Measurements from ENCODE around the gene MT1G.
A peak's percentile ranks its signal among the peaks of the same experiment; 100 is the strongest.

The MT1G gene

DNA sequence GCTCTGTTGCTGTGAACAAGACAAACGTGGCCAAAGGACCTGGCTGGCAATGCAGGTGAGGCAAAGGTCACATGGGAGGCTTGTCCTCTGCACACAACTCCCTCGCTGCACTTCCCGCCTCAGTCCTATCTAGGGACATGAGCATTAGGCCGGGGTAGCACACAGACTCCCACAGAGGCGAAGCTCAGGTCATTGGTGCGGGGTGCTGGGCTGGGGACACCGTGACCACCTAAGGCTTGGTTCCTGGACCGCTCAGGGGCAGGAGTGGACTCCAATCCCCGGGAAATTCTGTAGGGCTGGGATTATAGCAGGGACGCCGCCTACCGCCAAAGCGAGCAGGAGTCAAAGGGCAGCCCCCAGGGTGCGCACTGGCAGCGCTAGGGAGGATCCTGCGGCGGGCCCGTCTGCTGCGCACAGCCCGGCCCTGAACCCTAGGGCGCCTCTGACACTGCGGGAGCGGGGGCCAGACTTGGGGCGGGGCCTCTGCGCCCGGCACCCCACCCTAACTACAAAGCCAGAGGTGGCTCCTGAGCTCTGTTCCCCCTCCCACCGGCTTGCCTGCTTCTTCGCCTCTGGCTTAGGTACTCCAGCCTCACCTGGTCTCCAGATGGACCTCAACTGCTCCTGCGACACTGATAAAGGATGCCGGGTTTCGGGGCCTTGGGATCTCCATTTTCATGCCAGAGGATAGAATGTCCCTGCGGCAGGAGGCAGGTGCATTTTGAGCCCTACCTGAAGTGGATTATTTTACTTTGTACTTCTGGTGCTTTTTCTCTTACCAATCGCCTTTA, 20.0 kb downstream of the MT1G start:
- TF ChIP-seq, protein P1, sequence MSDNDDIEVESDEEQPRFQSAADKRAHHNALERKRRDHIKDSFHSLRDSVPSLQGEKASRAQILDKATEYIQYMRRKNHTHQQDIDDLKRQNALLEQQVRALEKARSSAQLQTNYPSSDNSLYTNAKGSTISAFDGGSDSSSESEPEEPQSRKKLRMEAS (IDR thresholded peaks at IDR 0.05) = no peak
- no peak for TF ChIP-seq EGR1 (IDR thresholded peaks at IDR 0.05)
- TF ChIP-seq CREB1 (IDR thresholded peaks at IDR 0.05; ENCODE audit: low read depth) = no peak
- TF ChIP-seq RAD21 (IDR thresholded peaks at IDR 0.05; ENCODE audit: low read depth) = no peak
- no peak for TF ChIP-seq TAF1 (IDR thresholded peaks at IDR 0.05; ENCODE audit: low read depth)
- TF ChIP-seq ZBTB7A (IDR thresholded peaks at IDR 0.05; ENCODE audit: low read depth) = no peak

DNA sequence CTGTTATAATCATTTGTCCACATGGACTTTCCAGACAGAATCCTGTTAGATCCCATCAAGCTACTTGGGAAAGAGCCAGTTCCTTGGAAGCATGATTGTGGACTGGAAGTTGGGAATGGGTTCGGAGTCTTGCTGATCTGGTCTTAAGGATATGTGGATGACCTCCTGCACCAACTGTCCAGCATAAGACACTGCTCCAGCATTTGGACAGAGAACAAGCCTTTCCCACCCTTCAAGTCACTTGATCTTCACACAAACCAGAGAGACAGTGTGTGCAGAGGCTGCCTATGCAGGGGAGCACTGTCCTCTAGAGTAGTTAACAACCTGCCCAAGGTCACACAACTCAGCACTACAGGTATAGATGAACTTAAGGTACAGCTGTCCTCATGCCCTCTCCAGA, 22.0 kb downstream of the MT1G start:
- TF ChIP-seq, protein P2, sequence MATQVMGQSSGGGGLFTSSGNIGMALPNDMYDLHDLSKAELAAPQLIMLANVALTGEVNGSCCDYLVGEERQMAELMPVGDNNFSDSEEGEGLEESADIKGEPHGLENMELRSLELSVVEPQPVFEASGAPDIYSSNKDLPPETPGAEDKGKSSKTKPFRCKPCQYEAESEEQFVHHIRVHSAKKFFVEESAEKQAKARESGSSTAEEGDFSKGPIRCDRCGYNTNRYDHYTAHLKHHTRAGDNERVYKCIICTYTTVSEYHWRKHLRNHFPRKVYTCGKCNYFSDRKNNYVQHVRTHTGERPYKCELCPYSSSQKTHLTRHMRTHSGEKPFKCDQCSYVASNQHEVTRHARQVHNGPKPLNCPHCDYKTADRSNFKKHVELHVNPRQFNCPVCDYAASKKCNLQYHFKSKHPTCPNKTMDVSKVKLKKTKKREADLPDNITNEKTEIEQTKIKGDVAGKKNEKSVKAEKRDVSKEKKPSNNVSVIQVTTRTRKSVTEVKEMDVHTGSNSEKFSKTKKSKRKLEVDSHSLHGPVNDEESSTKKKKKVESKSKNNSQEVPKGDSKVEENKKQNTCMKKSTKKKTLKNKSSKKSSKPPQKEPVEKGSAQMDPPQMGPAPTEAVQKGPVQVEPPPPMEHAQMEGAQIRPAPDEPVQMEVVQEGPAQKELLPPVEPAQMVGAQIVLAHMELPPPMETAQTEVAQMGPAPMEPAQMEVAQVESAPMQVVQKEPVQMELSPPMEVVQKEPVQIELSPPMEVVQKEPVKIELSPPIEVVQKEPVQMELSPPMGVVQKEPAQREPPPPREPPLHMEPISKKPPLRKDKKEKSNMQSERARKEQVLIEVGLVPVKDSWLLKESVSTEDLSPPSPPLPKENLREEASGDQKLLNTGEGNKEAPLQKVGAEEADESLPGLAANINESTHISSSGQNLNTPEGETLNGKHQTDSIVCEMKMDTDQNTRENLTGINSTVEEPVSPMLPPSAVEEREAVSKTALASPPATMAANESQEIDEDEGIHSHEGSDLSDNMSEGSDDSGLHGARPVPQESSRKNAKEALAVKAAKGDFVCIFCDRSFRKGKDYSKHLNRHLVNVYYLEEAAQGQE (IDR thresholded peaks at IDR 0.05; ENCODE audit: low read depth) = peak; percentile 70
- no peak for TF ChIP-seq ZBTB7A (IDR thresholded peaks at IDR 0.05; ENCODE audit: low read depth)

DNA sequence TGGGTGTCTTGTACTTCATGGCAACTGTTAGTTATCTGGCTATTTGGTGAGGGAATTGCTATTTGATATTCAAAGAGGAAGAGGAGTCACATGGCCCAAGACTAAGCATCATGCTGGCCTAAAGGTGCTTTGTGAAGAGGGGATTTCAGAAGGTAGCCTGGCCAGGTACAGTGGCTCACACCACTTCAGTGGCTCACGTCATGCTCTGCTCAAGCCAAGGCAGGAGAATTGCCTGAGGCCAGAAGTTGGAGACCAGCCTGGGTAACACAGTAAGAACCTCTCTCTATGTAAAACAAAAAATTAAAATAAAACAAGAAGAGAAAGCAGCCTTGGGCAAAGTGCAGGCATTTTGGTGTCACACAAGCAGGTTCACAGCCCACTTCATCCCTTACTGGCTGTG, 22.6 kb downstream of the MT1G start:
- TF ChIP-seq CEBPB (IDR thresholded peaks at IDR 0.05) (no peak), FOXM1 (IDR thresholded peaks at IDR 0.05; ENCODE audit: borderline replicate concordance, low read depth) (no peak), YY1 (IDR thresholded peaks at IDR 0.05; ENCODE audit: low read depth) (no peak), TEAD4 (IDR thresholded peaks at IDR 0.05) (no peak), NFIC (IDR thresholded peaks at IDR 0.05) (no peak), CREB1 (IDR thresholded peaks at IDR 0.05; ENCODE audit: low read depth) (no peak), TAF1 (IDR thresholded peaks at IDR 0.05; ENCODE audit: low read depth) (no peak), EGR1 (IDR thresholded peaks at IDR 0.05) (no peak), ZBTB7A (IDR thresholded peaks at IDR 0.05; ENCODE audit: low read depth) (no peak), RAD21 (IDR thresholded peaks at IDR 0.05; ENCODE audit: low read depth) (no peak), EP300 (IDR thresholded peaks at IDR 0.05; ENCODE audit: borderline replicate concordance) (no peak), TCF12 (IDR thresholded peaks at IDR 0.05; ENCODE audit: low read depth) (no peak)
- TF ChIP-seq, protein P2 (IDR thresholded peaks at IDR 0.05; ENCODE audit: low read depth) = no peak
- TF ChIP-seq, protein P1 (IDR thresholded peaks at IDR 0.05) = no peak
- TF ChIP-seq, protein P3, sequence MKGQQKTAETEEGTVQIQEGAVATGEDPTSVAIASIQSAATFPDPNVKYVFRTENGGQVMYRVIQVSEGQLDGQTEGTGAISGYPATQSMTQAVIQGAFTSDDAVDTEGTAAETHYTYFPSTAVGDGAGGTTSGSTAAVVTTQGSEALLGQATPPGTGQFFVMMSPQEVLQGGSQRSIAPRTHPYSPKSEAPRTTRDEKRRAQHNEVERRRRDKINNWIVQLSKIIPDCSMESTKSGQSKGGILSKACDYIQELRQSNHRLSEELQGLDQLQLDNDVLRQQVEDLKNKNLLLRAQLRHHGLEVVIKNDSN (IDR thresholded peaks at IDR 0.05) = no peak

DNA sequence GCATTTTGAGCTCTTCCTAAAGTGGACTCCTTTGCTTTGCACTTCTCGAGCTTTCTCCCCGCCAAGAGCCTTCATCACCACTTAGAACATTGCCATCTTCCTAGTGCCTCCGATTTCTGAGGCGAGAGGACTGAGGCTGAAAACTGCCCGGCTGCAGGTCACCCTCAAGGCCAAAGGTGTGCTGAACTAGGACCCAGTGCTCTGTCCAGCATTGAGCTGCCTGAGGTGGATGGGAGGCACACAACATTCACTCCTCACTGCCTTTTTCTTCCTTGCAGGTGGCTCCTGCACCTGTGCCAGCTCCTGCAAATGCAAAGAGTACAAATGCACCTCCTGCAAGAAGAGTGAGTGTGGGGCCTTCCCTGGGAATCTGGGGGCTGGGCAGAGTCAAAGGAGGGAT, 24.0 kb downstream of the MT1G start:
- no peak for TF ChIP-seq CEBPB (IDR thresholded peaks at IDR 0.05)
- TF ChIP-seq, protein P2 (IDR thresholded peaks at IDR 0.05; ENCODE audit: low read depth) = peak; percentile 74
- no peak for TF ChIP-seq FOXM1 (IDR thresholded peaks at IDR 0.05; ENCODE audit: borderline replicate concordance, low read depth)

DNA sequence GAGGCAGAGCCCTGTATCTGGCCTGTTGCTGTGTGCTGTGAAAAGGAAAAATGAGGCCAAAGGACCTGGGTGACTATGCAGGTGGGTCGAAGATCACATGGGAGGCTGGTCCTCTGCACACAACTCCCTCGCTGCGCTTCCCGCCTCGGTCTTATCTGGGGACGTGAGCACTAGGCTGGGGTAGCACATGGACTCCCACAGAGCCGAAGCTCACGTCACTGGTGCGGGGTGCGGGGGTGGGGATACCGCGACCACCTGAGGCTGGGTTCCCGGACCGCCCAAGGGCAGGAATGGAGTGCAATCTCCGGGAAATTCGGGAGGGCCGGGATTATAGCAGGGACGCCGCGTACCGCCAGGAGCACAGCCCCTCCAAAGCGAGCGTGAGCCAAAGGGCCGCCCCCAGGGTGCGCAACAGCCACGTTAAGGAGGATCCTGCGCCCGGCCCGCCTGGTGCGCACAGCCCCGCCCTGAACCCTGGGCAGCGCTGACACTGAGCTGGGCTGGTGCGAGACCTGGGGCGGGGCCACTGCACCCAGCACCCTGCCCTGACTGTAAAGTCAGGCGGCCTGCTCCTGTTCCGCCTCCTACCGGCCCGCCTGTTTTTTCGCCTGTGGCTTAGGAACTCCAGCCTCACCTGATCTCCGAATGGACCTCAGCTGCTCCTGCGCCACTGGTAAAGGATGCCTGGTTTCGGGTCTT, 24.6 kb downstream of the MT1G start:
- TF ChIP-seq YY1 (IDR thresholded peaks at IDR 0.05; ENCODE audit: low read depth) (no peak), EP300 (IDR thresholded peaks at IDR 0.05; ENCODE audit: borderline replicate concordance) (no peak), ZBTB7A (IDR thresholded peaks at IDR 0.05; ENCODE audit: low read depth) (peak; percentile 52; the same call in 1 of the 2 replicates), RAD21 (IDR thresholded peaks at IDR 0.05; ENCODE audit: low read depth) (peak; percentile 60), FOXM1 (IDR thresholded peaks at IDR 0.05; ENCODE audit: borderline replicate concordance, low read depth) (no peak), NFIC (IDR thresholded peaks at IDR 0.05) (no peak; the same call in 1 of the 2 replicates), EGR1 (IDR thresholded peaks at IDR 0.05) (no peak)
- TF ChIP-seq, protein P3 (IDR thresholded peaks at IDR 0.05) = 0 out of 2 replicates have a peak, but pooled peaks have one; percentile 5
- TF ChIP-seq, protein P2 (IDR thresholded peaks at IDR 0.05; ENCODE audit: low read depth) = no peak

Measured in Ishikawa (cell line).